Measurements from ENCODE around the gene ZNF23.
A peak's percentile ranks its signal among the peaks of the same experiment; 100 is the strongest.

ZNF23 gene

GRCh38 chr16:71464231-71464630 is 2.2 kb upstream of the ZNF23 start:
- DNase-seq: no peak

GRCh38 chr16:71460941-71461340 is 1.1 kb downstream of the ZNF23 start:
- DNase-seq: no peak

GRCh38 chr16:71460236-71460635 is 1.8 kb downstream of the ZNF23 start:
- no peak for DNase-seq

GRCh38 chr16:71459510-71459909 is 2.5 kb downstream of the ZNF23 start:
- no peak for DNase-seq

GRCh38 chr16:71456801-71457200 is 5.2 kb downstream of the ZNF23 start:
- DNase-seq: no peak

GRCh38 chr16:71453036-71453435 is 9.0 kb downstream of the ZNF23 start:
- no peak for DNase-seq

GRCh38 chr16:71449020-71449419 is 13.0 kb downstream of the ZNF23 start:
- no peak for DNase-seq

GRCh38 chr16:71448274-71448866 is 13.7 kb downstream of the ZNF23 start:
- DNase-seq: no peak

- no peak for DNase-seq
Measured at GRCh38 chr16:71443714-71444113, 18.3 kb downstream of the ZNF23 start.

- no peak for DNase-seq
Measured at GRCh38 chr16:71442051-71442440, 20.0 kb downstream of the ZNF23 start, which contains the start of gene TLE7. TLE7 (minus strand) TSS chr16:71442054; CDS start chr16:71433324, 8,730 bp downstream.

- no peak for DNase-seq
Measured at GRCh38 chr16:71441348-71442050, 20.5 kb downstream of the ZNF23 start.

- DNase-seq: no peak
Measured at GRCh38 chr16:71440669-71441347, 21.2 kb downstream of the ZNF23 start.

- DNase-seq: no peak
Measured at GRCh38 chr16:71439523-71439922, 22.5 kb downstream of the ZNF23 start.

GRCh38 chr16:71436473-71436872 is 25.6 kb downstream of the ZNF23 start:
- no peak for DNase-seq

- no peak for DNase-seq
Measured at GRCh38 chr16:71432906-71433305, 29.1 kb downstream of the ZNF23 start.

- no peak for DNase-seq
Measured at GRCh38 chr16:71431991-71432390, 30.1 kb downstream of the ZNF23 start.

GRCh38 chr16:71431176-71431575 is 30.9 kb downstream of the ZNF23 start:
- DNase-seq: no peak

GRCh38 chr16:71430744-71431143 is 31.3 kb downstream of the ZNF23 start:
- DNase-seq: no peak

GRCh38 chr16:71429581-71429980 is 32.5 kb downstream of the ZNF23 start:
- no peak for DNase-seq

GRCh38 chr16:71428883-71429282 is 33.2 kb downstream of the ZNF23 start:
- no peak for DNase-seq

- DNase-seq: no peak
Measured at GRCh38 chr16:71428385-71428784, 33.7 kb downstream of the ZNF23 start.

GRCh38 chr16:71426880-71427615 is 35.0 kb downstream of the ZNF23 start:
- DNase-seq: no peak

GRCh38 chr16:71426069-71426879 is 35.8 kb downstream of the ZNF23 start:
- DNase-seq: peak; percentile 90

All from NCI-H524 treated with DMSO at 0.1 percent for 48 hours (cell line).